H54 (cell line): Measurements from ENCODE around the gene ID3.
A peak's percentile ranks its signal among the peaks of the same experiment; 100 is the strongest.

Source experiments
- DNase-seq: peaks from one replicate; pipeline ENCODE4 v3.0.0; 2011; ENCODE audit warnings: low spot score, mixed read lengths; ENCODE audit not compliant: insufficient read length
- FAIRE-seq: peaks from 3 replicates; lab custom pipeline; 2011; peaks lifted over from hg19 to GRCh38; lab: Jason Lieb, UNC
- POLR2A ChIP-seq: IDR thresholded peaks from 2 replicates; pipeline ENCODE4 v1.6.1; 2011; ENCODE audit warnings: low read depth, mild to moderate bottlenecking, low read length

ID3 gene

GRCh38 chr1:23566304-23566703 lies 7.0 kb upstream of the ID3 start:
- DNase-seq (no peak), FAIRE-seq (no peak)
- no peak for TF ChIP-seq POLR2A

- TF ChIP-seq POLR2A = no peak
- no peak for FAIRE-seq
- no peak for DNase-seq
These were observed 6.5 kb upstream of the ID3 start for GRCh38 chr1:23565776-23566175.

- no peak for TF ChIP-seq POLR2A
- DNase-seq (no peak), FAIRE-seq (no peak)
These were observed 5.3 kb upstream of the ID3 start for GRCh38 chr1:23564529-23565122.

- TF ChIP-seq POLR2A = no peak
- DNase-seq = no peak
- FAIRE-seq = no peak
These were observed 4.6 kb upstream of the ID3 start for GRCh38 chr1:23563755-23564374.

- no peak for FAIRE-seq
- TF ChIP-seq POLR2A = no peak
- DNase-seq = no peak
These were observed 3.7 kb upstream of the ID3 start for GRCh38 chr1:23563003-23563402.

DNA sequence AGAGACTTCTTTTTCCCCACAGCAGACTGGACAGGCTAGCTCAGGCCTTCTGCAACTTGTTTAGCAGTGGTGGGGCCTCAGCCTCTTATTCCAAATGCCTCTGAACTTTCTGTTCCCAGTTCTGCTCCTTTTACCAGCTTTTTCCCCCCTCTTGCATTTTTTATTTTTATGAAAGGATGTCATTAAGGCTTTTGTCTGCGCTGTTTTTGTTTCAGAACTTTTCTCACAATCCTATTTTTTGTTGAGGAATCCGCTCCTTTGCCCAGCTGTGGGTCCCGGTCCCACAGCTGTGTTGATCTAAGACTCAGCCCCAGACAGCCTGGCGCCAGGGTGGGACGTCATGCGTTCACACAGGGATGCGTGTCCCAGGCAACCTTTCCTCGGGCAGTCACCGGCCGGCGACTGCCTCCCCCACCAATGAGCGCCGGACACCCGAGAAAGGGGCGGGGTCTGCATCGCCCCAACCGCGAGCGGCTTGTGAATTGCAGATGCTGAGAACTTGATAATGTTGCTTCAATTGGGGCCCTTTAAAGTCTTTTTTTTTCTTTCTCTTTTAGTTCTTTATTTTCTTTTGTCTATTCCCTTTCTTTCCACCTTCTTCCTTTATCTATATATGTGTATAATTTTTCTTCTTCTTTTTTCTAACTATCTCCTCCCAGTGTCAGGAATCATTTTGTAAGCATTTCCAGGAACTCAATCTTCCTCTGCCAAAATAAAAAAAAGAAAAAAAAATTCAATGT lies 3.0 kb upstream of the ID3 start:
- FAIRE-seq = peak; percentile 6

GRCh38 chr1:23561813-23562100 lies 2.5 kb upstream of the ID3 start:
- FAIRE-seq = no peak
- DNase-seq = no peak
- TF ChIP-seq POLR2A = no peak

More for the DNA sequence above, 3.0 kb upstream of the ID3 start:
- TF ChIP-seq POLR2A = no peak
- DNase-seq = peak; percentile 81

DNA sequence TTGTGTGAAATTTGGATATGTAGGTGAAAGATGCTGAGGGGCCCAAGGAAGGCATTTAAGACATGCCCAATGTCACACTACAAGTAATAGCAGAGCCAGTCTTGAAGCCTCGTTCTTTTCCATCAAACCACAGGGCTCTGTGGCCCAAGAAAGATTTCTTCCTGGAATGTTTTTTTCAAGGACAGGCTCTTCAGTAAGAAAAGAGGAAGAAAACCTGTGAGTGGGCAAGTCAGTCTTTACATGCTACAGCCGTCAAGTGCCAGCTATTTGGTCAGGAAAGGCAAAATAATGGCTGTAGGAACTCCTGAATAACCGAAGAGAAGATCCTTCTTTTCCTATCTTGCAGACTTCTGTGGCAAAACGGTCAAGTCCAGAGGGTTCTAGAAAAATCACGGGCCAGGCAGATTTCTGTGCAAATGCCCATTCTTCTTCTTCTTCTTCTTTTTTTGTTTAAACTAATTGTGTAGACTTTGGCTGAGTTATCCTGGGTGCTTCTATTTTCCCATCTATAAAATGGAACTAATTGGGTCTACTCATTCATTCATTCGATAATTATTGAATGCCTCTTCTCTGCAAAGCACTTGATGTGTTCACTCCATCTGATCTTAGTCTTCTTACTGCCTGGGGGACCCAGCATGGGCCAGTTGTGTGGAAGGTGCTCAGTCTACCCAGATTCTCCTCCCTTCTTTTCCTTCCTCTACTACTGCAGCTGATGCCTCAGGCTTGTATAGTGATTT lies 1.9 kb upstream of the ID3 start:
- no peak for DNase-seq
- FAIRE-seq = no peak
- TF ChIP-seq POLR2A = no peak

DNA sequence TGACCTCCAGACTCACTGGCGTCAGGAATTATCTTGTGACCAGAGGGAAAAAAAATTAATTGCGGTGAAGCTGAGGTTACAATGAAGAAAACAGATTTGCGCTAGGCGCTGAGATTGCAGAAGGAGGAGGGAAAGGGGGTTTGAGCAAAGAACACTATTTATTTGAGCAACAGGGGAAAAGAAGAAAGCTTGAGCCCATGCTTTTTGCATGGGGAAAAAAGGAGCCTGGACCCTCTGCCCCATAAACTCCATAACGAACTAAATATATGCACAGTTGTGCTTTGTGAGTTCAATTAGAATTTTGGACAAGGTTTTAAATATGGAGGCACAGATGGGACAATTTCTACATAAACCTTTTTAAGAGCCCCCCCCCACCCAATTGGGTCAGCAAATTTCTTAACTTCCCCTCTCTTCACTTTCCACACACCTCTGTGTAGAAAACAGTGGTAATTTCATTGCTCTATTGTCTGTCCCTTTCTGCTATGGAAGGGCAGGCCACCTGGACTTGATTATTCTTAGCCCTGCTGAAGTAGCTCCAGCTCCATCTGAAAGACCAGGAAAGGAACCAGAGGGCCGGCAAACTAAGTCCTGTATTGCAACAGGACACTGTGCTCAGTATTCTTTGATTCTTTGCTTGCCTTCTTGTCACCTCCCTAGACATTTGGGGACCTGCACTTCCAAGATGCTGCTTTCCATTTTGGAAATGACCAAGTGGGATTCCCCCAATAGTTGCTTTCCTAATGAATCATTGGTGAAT lies 862 bp upstream of the ID3 start:
- FAIRE-seq = no peak
- DNase-seq = no peak
- no peak for TF ChIP-seq POLR2A

DNA sequence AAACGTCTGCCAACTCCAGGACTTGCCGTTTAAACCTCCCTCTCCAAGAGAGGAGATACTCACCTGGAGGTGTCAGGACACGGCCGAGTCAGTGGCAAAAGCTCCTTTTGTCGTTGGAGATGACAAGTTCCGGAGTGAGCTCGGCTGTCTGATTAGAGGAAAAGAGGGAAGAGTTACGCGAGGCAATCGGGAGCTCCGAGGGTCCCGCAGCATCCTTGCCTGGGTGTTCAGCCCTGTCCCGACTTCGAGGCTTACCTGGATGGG lies 497 bp downstream of the ID3 start:
- FAIRE-seq = no peak
- no peak for TF ChIP-seq POLR2A

DNA sequence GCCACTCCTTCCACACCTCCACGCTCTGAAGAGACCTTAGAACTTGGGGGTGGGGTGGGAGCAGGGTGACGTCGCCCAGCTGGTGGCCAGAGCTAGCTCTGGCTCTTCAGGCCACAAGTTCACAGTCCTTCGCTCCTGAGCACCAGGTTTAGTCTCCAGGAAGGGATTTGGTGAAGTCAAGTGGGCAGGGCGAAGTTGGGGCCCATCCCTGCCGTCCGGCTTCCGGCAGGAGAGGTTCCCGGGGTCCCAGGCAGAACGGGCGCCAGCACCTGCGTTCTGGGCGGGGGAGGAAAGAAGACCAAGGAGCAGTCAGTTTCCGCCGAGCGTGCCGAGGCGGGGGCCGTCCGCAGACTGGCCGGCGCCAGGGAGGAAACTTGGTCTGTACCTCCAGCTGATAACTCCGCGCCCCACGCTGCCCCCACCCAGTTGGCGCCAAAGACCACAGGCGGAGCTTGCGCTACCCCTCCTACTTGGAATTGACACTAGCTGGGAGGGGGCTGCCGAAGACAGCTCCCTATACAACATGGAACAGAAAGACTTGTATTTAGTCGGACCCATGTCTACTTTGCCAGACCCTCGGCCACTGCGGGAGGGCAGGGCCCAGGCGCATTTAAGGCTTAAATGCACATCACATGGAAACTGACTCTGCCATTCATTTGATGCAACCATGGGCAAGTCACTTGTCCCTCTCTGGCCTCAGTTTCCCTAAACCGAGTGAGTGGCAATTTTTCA lies 995 bp downstream of the ID3 start:
- DNase-seq = no peak
- TF ChIP-seq POLR2A = peak; percentile 15; the same call in 1 of the 2 replicates
- no peak for FAIRE-seq

More for the DNA sequence above, 497 bp downstream of the ID3 start:
- no peak for DNase-seq

GRCh38 chr1:23557471-23558124 lies 1.7 kb downstream of the ID3 start:
- no peak for FAIRE-seq
- TF ChIP-seq POLR2A = no peak
- no peak for DNase-seq

DNA sequence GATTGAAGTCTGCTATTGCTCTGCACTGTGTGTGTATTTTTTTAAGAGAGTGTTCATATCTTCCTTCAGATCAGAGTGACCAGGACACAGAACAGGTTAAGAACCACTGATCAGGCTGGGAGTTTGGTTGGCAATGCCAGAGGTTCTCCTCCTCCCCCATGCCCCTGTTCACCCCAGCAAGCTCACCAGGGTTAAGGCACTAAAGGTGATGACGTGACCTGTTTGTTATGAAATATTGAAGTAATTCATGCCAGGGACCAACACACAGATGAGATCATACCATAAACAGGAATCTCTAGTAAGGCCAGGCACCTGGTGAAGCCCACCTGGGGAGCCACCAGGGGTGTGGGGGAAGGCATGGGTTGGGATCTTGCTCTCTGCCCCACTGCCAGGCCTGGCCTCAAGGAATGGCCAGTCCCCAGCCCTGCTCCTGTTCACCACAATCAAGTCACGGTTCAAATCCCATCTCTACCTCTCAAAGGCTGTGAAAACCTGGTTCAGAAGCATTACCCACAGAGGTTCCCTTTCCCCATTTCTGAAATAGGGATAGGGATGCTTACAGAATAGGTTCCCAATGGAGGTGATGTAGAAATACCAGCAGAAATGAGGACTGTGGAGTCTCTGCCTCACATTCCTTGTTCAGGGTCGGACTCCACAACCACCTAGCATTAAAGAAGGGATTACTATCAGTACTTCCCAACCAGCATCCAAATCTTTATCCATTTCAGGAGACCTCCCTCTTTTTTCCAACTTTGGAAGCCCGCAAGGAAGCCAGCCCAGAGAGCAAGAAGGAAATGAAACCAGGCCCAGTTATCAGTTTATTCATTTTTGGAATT lies 2.4 kb downstream of the ID3 start:
- peak; percentile 84 for TF ChIP-seq POLR2A
- FAIRE-seq (no peak), DNase-seq (no peak)
